Measurements from ENCODE around the gene LIN52. TPM values are rescaled to one million over a fixed set of nuclear protein-coding genes. Genes with fewer than 3 reads are reported as not detected.

Gene LIN52
- total and polyA plus RNA-seq, 2 donors (not counting 3 experiments of a cell fraction or from before 2014, with no cell fraction given): 6.6 to 9.7 TPM

DNA sequence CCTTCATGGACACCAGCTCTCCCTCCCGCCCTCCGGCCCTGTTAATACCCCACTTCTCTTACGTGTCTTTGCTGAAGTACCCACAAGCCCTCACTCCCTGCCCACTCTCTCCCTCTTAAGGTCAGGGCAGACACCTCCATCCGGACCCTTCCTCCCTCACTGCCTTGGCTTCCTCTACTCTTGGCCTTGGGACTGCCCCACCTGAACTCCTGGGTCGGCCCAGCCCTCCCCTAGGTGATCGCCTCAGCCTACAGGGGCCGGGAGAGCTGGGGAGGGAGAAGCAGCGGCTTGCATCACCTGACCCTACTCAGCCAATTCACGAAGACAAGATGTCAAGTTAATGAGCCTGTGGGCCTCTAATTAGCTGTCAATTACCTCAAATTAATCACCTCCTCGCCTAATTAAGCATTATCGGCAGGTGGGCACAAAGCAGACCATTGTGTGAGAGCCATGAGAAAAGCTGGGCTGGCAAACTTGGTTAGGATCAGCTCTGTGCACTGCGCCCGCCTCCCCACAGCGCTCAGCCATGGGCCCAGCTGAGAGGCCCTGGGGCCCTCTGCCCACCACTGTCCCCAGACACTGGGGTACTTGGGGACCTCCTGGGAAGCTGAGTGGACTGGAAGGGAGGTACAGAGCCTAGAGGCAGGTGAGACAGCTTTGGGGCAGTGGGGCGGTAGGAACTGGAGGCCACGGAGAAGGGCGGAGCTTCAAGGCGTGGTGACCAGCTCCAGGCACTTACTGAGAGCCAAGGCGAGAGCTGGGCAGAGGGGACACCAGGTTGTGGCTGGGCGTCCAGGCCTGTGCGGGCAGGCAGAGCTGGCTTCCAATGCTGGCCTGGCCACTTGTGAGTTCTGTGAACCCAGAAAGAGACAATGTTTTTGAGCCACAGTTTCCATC is 129.4 kb downstream of the LIN52 start:
- ChIA-PET CTCF (interaction anchor here (1.5 kb wide), 1 partner anchor 33 kb away, joined by 7 read pairs; no protein-coding TSS in a partner anchor), POLR2A (no interaction called here)
- no peaks in the 10 kb centered on the region for H3K9me3 ChIP-seq (replicated peaks; ENCODE audit: control insufficient read depth, insufficient read depth, low read length)
- intact Hi-C loops (cut with micrococcal nuclease) (no loop called here), dilution Hi-C loops (cut with MboI; ENCODE audit: extremely low pct_ligation_motif_present, low sequenced_read_pairs) (no loop called here)
- no peaks in the 10 kb centered on the region for H3K9me1 ChIP-seq (replicated peaks; ENCODE audit: control insufficient read depth, extremely low read depth, insufficient read depth, low read length)
- no peaks in the 10 kb centered on the region for H4K20me1 ChIP-seq (replicated peaks; ENCODE audit: control insufficient read depth, extremely low read depth, insufficient read depth, low read length)
- no peak overlapping the region for H3K27ac ChIP-seq (ENCODE audit: insufficient read depth, low read depth, low read length)
- H3K9ac ChIP-seq (replicated peaks; ENCODE audit: extremely low read depth, insufficient read depth, low read length): no peak overlapping the region
- H3K4me2 ChIP-seq (ENCODE audit: insufficient read depth, low read length): no peak overlapping the region
- TF ChIP-seq, protein P1, sequence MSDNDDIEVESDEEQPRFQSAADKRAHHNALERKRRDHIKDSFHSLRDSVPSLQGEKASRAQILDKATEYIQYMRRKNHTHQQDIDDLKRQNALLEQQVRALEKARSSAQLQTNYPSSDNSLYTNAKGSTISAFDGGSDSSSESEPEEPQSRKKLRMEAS (IDR thresholded peaks at IDR 0.05; ENCODE audit: insufficient read depth, insufficient read length): no peak
- TF ChIP-seq POLR2AphosphoS5 (IDR thresholded peaks at IDR 0.05; ENCODE audit: insufficient read depth, low read depth, low read length) (no peak), GATA2 (IDR thresholded peaks at IDR 0.05; ENCODE audit: insufficient read depth, insufficient read length, low read depth, low read length) (no peak), POLR2A (IDR thresholded peaks at IDR 0.05; ENCODE audit: low read depth, low read length) (no peak), JUN (IDR thresholded peaks at IDR 0.05; ENCODE audit: borderline replicate concordance, insufficient read depth, insufficient read length, low read depth) (no peak), FOS (IDR thresholded peaks at IDR 0.05; ENCODE audit: borderline replicate concordance, insufficient read depth, low read length) (no peak)
- no TSS peak for BruUV-seq (replicated peaks)
- FAIRE-seq: no peak
- no peaks in the 10 kb centered on the region for H3K4me1 ChIP-seq (ENCODE audit: control insufficient read depth, extremely low read depth, insufficient read depth, low read length)
- no peak overlapping the region for H3K4me3 ChIP-seq (replicated peaks in 1 of 3; ENCODE audit: insufficient read depth in 1 of 3, low read depth in 1 of 3, low read length in 3 of 3)
- no peaks in the 10 kb centered on the region for H3K36me3 ChIP-seq (ENCODE audit: control insufficient read depth in 2 of 2, extremely low read depth in 1 of 2, insufficient read depth in 2 of 2, low read length in 2 of 2)
- H3K79me2 ChIP-seq (ENCODE audit: control insufficient read depth, insufficient read depth, low read length): no peaks in the 10 kb centered on the region
- H3K27me3 ChIP-seq (ENCODE audit: control insufficient read depth in 2 of 2, insufficient read depth in 2 of 2, low read length in 2 of 2): peaks cover 14 to 15% of the 10 kb centered on the region in 2 experiments
- no peak for DNase-seq (ENCODE audit: low read depth, low spot score)
- H2AFZ ChIP-seq (ENCODE audit: low read depth, low read length): no peak overlapping the region

DNA sequence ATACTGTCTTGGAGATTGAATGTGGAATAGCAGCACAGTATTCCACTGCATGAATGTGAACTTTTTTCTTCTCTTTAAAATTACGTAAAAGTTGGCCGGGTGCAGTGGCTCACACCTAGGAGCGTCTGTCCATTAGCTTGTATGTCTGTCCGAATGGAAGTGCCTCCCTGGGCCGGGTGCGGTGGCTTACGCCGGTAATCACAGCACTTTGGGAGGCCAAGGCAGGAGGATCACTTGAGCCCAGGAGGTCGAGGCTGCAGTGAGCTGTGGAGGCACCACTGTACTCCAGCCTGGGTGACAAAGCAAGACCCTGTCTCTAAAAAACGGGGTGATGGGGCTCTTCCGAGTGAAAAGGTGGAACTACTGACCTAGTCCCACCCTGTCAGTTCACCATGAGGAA is 131.9 kb downstream of the LIN52 start:
- Histone ChIP-seq H3K27ac (ENCODE audit: insufficient read depth, low read depth, low read length) (no peak overlapping the region), H3K27me3 (ENCODE audit: control insufficient read depth in 2 of 2, insufficient read depth in 2 of 2, low read length in 2 of 2) (peaks cover 14 to 18% of the 10 kb centered on the region in 2 experiments), H3K4me3 (replicated peaks in 1 of 3; ENCODE audit: insufficient read depth in 1 of 3, low read depth in 1 of 3, low read length in 3 of 3) (no peak overlapping the region), H3K79me2 (ENCODE audit: control insufficient read depth, insufficient read depth, low read length) (no peaks in the 10 kb centered on the region), H3K9ac (replicated peaks; ENCODE audit: extremely low read depth, insufficient read depth, low read length) (no peak overlapping the region), H3K36me3 (ENCODE audit: control insufficient read depth in 2 of 2, extremely low read depth in 1 of 2, insufficient read depth in 2 of 2, low read length in 2 of 2) (no peaks in the 10 kb centered on the region), H3K9me3 (replicated peaks; ENCODE audit: control insufficient read depth, insufficient read depth, low read length) (no peaks in the 10 kb centered on the region), H3K4me2 (ENCODE audit: insufficient read depth, low read length) (no peak overlapping the region), H2AFZ (ENCODE audit: low read depth, low read length) (no peak overlapping the region), H3K4me1 (ENCODE audit: control insufficient read depth, extremely low read depth, insufficient read depth, low read length) (no peaks in the 10 kb centered on the region), H4K20me1 (replicated peaks; ENCODE audit: control insufficient read depth, extremely low read depth, insufficient read depth, low read length) (no peaks in the 10 kb centered on the region), H3K9me1 (replicated peaks; ENCODE audit: control insufficient read depth, extremely low read depth, insufficient read depth, low read length) (no peaks in the 10 kb centered on the region)
- no TSS peak for BruUV-seq (replicated peaks)
- intact Hi-C loops (cut with micrococcal nuclease): loop anchor here (1.0 kb wide), 1 partner anchor 35 kb away; no protein-coding TSS in a partner anchor
- ChIA-PET POLR2A (no interaction called here), CTCF (interaction anchor here (1.0 to 1.6 kb wide), 5 partner anchors 9 to 35 kb away, joined by 3 to 7 read pairs (median 3); no protein-coding TSS in a partner anchor)
- no peak for DNase-seq (ENCODE audit: low read depth, low spot score)
- no peak for TF ChIP-seq POLR2AphosphoS5 (IDR thresholded peaks at IDR 0.05; ENCODE audit: insufficient read depth, low read depth, low read length)
- TF ChIP-seq POLR2A (IDR thresholded peaks at IDR 0.05; ENCODE audit: low read depth, low read length): no peak
- no peak for TF ChIP-seq EZH2 (IDR thresholded peaks at IDR 0.05; ENCODE audit: borderline replicate concordance, low read depth, low read length, severe bottlenecking)
- TF ChIP-seq, protein P1 (IDR thresholded peaks at IDR 0.05; ENCODE audit: insufficient read depth, insufficient read length): no peak
- TF ChIP-seq JUN (IDR thresholded peaks at IDR 0.05; ENCODE audit: borderline replicate concordance, insufficient read depth, insufficient read length, low read depth): no peak
- no peak for FAIRE-seq
- dilution Hi-C loops (cut with MboI; ENCODE audit: extremely low pct_ligation_motif_present, low sequenced_read_pairs): no loop called here

All from endothelial cell of umbilical vein (primary cell).